H1 (cell line): ENCODE data around the gene LRPAP1. TPM values are rescaled to one million over a fixed set of nuclear protein-coding genes. Genes with fewer than 3 reads are reported as not detected.

ENCODE experiments used
- CTCF ChIA-PET: fragments of 300-600 bp; sonication (Branson Sonifier 250); formaldehyde crosslinking; loops from one replicate; lab custom pipeline; 2021; ENCODE audit not compliant: partially characterized antibody; lab: Charles Lee
- POLR2A ChIA-PET: fragments of 300-600 bp; sonication (Branson Sonifier 250); formaldehyde crosslinking; loops from one replicate; lab custom pipeline; 2021; ENCODE audit warnings: inconsistent platforms; ENCODE audit not compliant: partially characterized antibody; lab: Charles Lee
- DNase-seq, 2 experiments: peaks; one replicate each; pipeline versions ENCODE4 v3.0.0 to v3.0.0-alpha.2; 2010 to 2022; ENCODE audit warnings: low spot score in 2 of 2, low read depth in 1 of 2, mixed read lengths in 1 of 2
- FAIRE-seq: peaks from 2 replicates; lab custom pipeline; 2011; peaks lifted over from hg19 to GRCh38; lab: Jason Lieb, UNC
- H2AFZ ChIP-seq: 2 replicates; pipeline ENCODE4 v1.8.1; 2012; ENCODE audit warnings: low read length, inconsistent platforms
- H2AK5ac ChIP-seq: 2 replicates; pipeline ENCODE4 v1.6.1; 2013; ENCODE audit warnings: low read depth, low read length
- H2BK120ac ChIP-seq: replicated peaks from 2 replicates; pipeline ENCODE3; 2013; ENCODE audit warnings: low read depth, low read length, inconsistent platforms
- H2BK12ac ChIP-seq: 2 replicates; pipeline ENCODE4 v1.6.1; 2013; ENCODE audit warnings: low read depth, low read length
- H2BK15ac ChIP-seq: 2 replicates; pipeline ENCODE4 v1.6.1; 2013; ENCODE audit warnings: low read length
- H2BK20ac ChIP-seq: 2 replicates; pipeline ENCODE4 v1.6.1; 2013; ENCODE audit warnings: low read length
- H2BK5ac ChIP-seq: 2 replicates; pipeline ENCODE4 v1.6.1; 2013; ENCODE audit warnings: low read depth, low read length
- H3K14ac ChIP-seq: 2 replicates; pipeline ENCODE4 v1.6.1; 2013; ENCODE audit warnings: inconsistent platforms; ENCODE audit not compliant: insufficient read length
- H3K18ac ChIP-seq: 2 replicates; pipeline ENCODE4 v1.6.1; 2013; ENCODE audit warnings: low read length; ENCODE audit errors: extremely low read depth
- H3K23ac ChIP-seq: 2 replicates; pipeline ENCODE4 v1.6.1; 2013; ENCODE audit warnings: inconsistent platforms; ENCODE audit not compliant: insufficient read length
- H3K23me2 ChIP-seq: 2 replicates; pipeline ENCODE4 v1.6.1; 2013; ENCODE audit warnings: low read depth, low read length
- H3K27ac ChIP-seq: 2 replicates; pipeline ENCODE4 v1.6.1; 2011; ENCODE audit warnings: low read depth, low read length, inconsistent platforms
- H3K27me3 ChIP-seq, 4 experiments: replicated peaks in 1 of 4; 1 replicate in 1 of 4; 2 replicates in 3 of 4; pipeline versions ENCODE4 v1.6.1 to v1.8.1; 2011 to 2013; ENCODE audit warnings: low read length in 3 of 4, mild to moderate bottlenecking in 3 of 4, inconsistent platforms in 2 of 4, mixed read lengths in 2 of 4, moderate library complexity in 1 of 4; ENCODE audit not compliant: control insufficient read depth in 3 of 4, insufficient read depth in 3 of 4; ENCODE audit errors: extremely low read depth in 1 of 4
- H3K36me3 ChIP-seq, 4 experiments: 2 replicates each; pipeline versions ENCODE4 v1.6.1 to v1.8.1; 2011 to 2013; ENCODE audit warnings: mild to moderate bottlenecking in 4 of 4, low read length in 3 of 4, moderate library complexity in 2 of 4, control low read depth in 1 of 4, inconsistent platforms in 1 of 4; ENCODE audit not compliant: insufficient read depth in 4 of 4, control insufficient read depth in 2 of 4
- H3K4ac ChIP-seq: replicated peaks from 2 replicates; pipeline ENCODE3; 2013; ENCODE audit warnings: low read length, low read depth, mixed read lengths, inconsistent platforms; ENCODE audit not compliant: insufficient read length
- H3K4me1 ChIP-seq, 4 experiments: replicated peaks in 1 of 4; 1 replicate in 1 of 4; 2 replicates in 3 of 4; pipeline versions ENCODE4 v1.6.1 to v1.8.1; 2011 to 2013; ENCODE audit warnings: low read length in 3 of 4, inconsistent platforms in 2 of 4, mixed read lengths in 1 of 4; ENCODE audit not compliant: insufficient read depth in 4 of 4, control insufficient read depth in 3 of 4
- H3K4me2 ChIP-seq, 2 experiments: 2 replicates each; pipeline versions ENCODE4 v1.6.1 to v1.8.1; 2011 to 2013; ENCODE audit warnings: low read depth in 2 of 2, low read length in 2 of 2, control low read depth in 1 of 2, inconsistent platforms in 1 of 2, mild to moderate bottlenecking in 1 of 2; ENCODE audit not compliant: insufficient read depth in 1 of 2
- H3K4me3 ChIP-seq, 4 experiments: fragments of 200-600, 300-600 bp in 1 of 4; sonication (generic), shearing (Covaris generic), sonication (Bioruptor Twin) in 1 of 4; 2 replicates each; pipeline versions ENCODE4 v1.5.1 to v1.8.1; 2011 to 2016; ENCODE audit warnings: low read length in 4 of 4, low read depth in 3 of 4, control low read depth in 2 of 4, inconsistent platforms in 2 of 4, mild to moderate bottlenecking in 2 of 4, mixed read lengths in 1 of 4, moderate library complexity in 1 of 4; ENCODE audit not compliant: insufficient read depth in 2 of 4; ENCODE audit errors: extremely low read depth in 1 of 4
- H3K56ac ChIP-seq: replicated peaks from 2 replicates; pipeline ENCODE3; 2013; ENCODE audit warnings: low read depth, mild to moderate bottlenecking, mixed read lengths, low read length, inconsistent platforms; ENCODE audit not compliant: insufficient read length
- H3K79me1 ChIP-seq: 2 replicates; pipeline ENCODE4 v1.6.1; 2013; ENCODE audit warnings: low read depth, low read length, control low read depth
- H3K79me2 ChIP-seq, 2 experiments: 2 replicates each; pipeline versions ENCODE4 v1.6.1 to v1.8.1; 2012 to 2013; ENCODE audit warnings: low read length in 2 of 2, mild to moderate bottlenecking in 2 of 2, inconsistent platforms in 1 of 2; ENCODE audit not compliant: insufficient read depth in 2 of 2, control insufficient read depth in 1 of 2
- H3K9ac ChIP-seq, 4 experiments: replicated peaks in 1 of 4; 1 replicate in 1 of 4; 2 replicates in 3 of 4; pipeline versions ENCODE4 v1.6.1 to v1.8.1; 2011 to 2013; ENCODE audit warnings: low read depth in 3 of 4, low read length in 3 of 4, control low read depth in 2 of 4, mild to moderate bottlenecking in 2 of 4, moderate library complexity in 2 of 4, inconsistent platforms in 1 of 4; ENCODE audit errors: extremely low read depth in 1 of 4
- H3K9me3 ChIP-seq, 2 experiments: 2 replicates each; pipeline versions ENCODE4 v1.6.1 to v1.8.1; 2012 to 2013; ENCODE audit warnings: mild to moderate bottlenecking in 2 of 2, moderate library complexity in 2 of 2, control low read depth in 1 of 2, inconsistent platforms in 1 of 2, low read depth in 1 of 2, low read length in 1 of 2, mixed read lengths in 1 of 2; ENCODE audit not compliant: insufficient read depth in 2 of 2
- H4K20me1 ChIP-seq, 2 experiments: replicated peaks in 1 of 2; 2 replicates each; pipeline versions ENCODE3 to v1.8.1; 2011 to 2013; ENCODE audit warnings: inconsistent platforms in 2 of 2, low read length in 2 of 2, mild to moderate bottlenecking in 1 of 2; ENCODE audit not compliant: insufficient read depth in 2 of 2, control insufficient read depth in 1 of 2
- H4K5ac ChIP-seq: 2 replicates; pipeline ENCODE4 v1.6.1; 2013; ENCODE audit warnings: low read length, low read depth, mixed read lengths, inconsistent platforms; ENCODE audit not compliant: insufficient read length
- H4K8ac ChIP-seq: 2 replicates; pipeline ENCODE4 v1.8.0; 2013; ENCODE audit warnings: mild to moderate bottlenecking, moderate library complexity, low read length, inconsistent platforms; ENCODE audit not compliant: insufficient read depth; ENCODE audit errors: extremely low read depth
- H4K91ac ChIP-seq: replicated peaks from 2 replicates; pipeline ENCODE3; 2013; ENCODE audit warnings: low read length, mixed read lengths, inconsistent platforms; ENCODE audit not compliant: insufficient read length
- CHD1 ChIP-seq: IDR thresholded peaks from 2 replicates; pipeline ENCODE4 v1.6.1; 2012; ENCODE audit warnings: low read depth, low read length, improper control_type of control experiment
- EGR1 ChIP-seq: IDR thresholded peaks from 2 replicates; pipeline ENCODE4 v1.6.1; 2011; ENCODE audit warnings: low read depth, low read length, borderline replicate concordance
- EZH2 ChIP-seq: fragments of 200-600 bp; sonication (generic); IDR thresholded peaks from 2 replicates; pipeline ENCODE4 v1.7.1; 2012; ENCODE audit warnings: low read depth, mild to moderate bottlenecking, moderate library complexity, low read length, inconsistent platforms; ENCODE audit not compliant: severe bottlenecking
- FOSL1 ChIP-seq: IDR thresholded peaks from 2 replicates; pipeline ENCODE4 v1.6.1; 2011; ENCODE audit warnings: mild to moderate bottlenecking, low read depth, low read length, moderate library complexity; ENCODE audit not compliant: insufficient read depth
- HDAC6 ChIP-seq: IDR thresholded peaks from one replicate; pipeline ENCODE4 v1.7.1; 2012; ENCODE audit warnings: low read depth, mild to moderate bottlenecking, inconsistent platforms, low read length, moderate library complexity
- RAD21 ChIP-seq, 2 experiments: IDR thresholded peaks in 1 of 2; conservative IDR thresholded peaks in 1 of 2; 2 replicates each; pipeline ENCODE4 v1.6.1; 2011; ENCODE audit warnings: low read depth in 2 of 2, low read length in 2 of 2, improper control_type of control experiment in 1 of 2, inconsistent platforms in 1 of 2, mild to moderate bottlenecking in 1 of 2, moderate library complexity in 1 of 2
- TEAD4 ChIP-seq: IDR thresholded peaks from 2 replicates; pipeline ENCODE4 v1.6.1; 2012; ENCODE audit warnings: low read depth, low read length, inconsistent platforms, mixed read lengths
- USF2 ChIP-seq: IDR thresholded peaks from 2 replicates; pipeline ENCODE4 v1.6.1; 2011; ENCODE audit warnings: low read length, improper control_type of control experiment
- WGBS, 2 experiments: shearing (Covaris generic) in 1 of 2; methylation state at CpG; one replicate each; pipeline versions ENCODE4 v1.1.6 to v1.1.7; 2013 to 2015; ENCODE audit warnings: low lambda C conversion rate in 2 of 2, mixed read lengths in 2 of 2, inconsistent platforms in 1 of 2, low coverage in 1 of 2, missing lambda C conversion rate in 1 of 2; ENCODE audit not compliant: insufficient replicate concordance in 2 of 2, insufficient coverage in 1 of 2, insufficient read length in 1 of 2; ENCODE audit errors: extremely low coverage in 1 of 2, missing lambda C conversion rate in 1 of 2; 5-methylcytosine and 5-hydroxymethylcytosine counted together
- polyA plus RNA-seq, 7 experiments: library from polyadenylated mRNA; depleted of rRNA in 3 of 7; stranded (reverse) in 5 of 7; unstranded in 2 of 7; fragments of >200 nt in 5 of 7; fragments of 200-250 nt in 2 of 7; gene quantifications; 1 replicate in 5 of 7; 2 replicates in 1 of 7; 4 replicates in 1 of 7; pipeline versions ENCODE4 v1.2.1 to v1.2.3, GENCODE V29; 2011 to 2013; ENCODE audit warnings: missing spikeins in 2 of 7, mixed read lengths in 2 of 7
- total RNA-seq: library from RNA; stranded (reverse); fragmentation: NEBNext Ultra II Directional; extraction: Animal tissue kit (Norgen Biotek cat#: 25700); gene quantifications from 2 replicates; pipeline ENCODE4 v1.2.1, GENCODE V29; 2021
- TF ChIP-seq, protein P1 (sequence below): IDR thresholded peaks from 2 replicates; pipeline ENCODE4 v1.6.1; 2011; ENCODE audit warnings: low read depth, mild to moderate bottlenecking, low read length; ENCODE audit not compliant: insufficient read depth

The LRPAP1 gene
- total and polyA plus RNA-seq, 2 of the 8 experiments (the other 6 are each of a cell fraction or from before 2014, with no cell fraction given), result 31.1 to 101 TPM

GRCh38 chr4:3531318-3531878, 824 bp downstream of the LRPAP1 start:
- no peak for DNase-seq
- CTCF ChIA-PET, result interaction anchor here (0.9 kb wide), 1 partner anchor 182 kb away, joined by 3 read pairs; no protein-coding TSS in a partner anchor
- TF ChIP-seq EGR1 (no peak), FOSL1 (no peak), EZH2 (no peak), CHD1 (no peak), TEAD4 (no peak), USF2 (no peak), RAD21 (IDR thresholded peaks at IDR 0.05 in 1 of 2, conservative IDR thresholded peaks at IDR 0.05 in 1 of 2; ENCODE audit: low read depth in 2 of 2, low read length in 2 of 2) (no peak), HDAC6 (no peak)
- TF ChIP-seq, protein P1, sequence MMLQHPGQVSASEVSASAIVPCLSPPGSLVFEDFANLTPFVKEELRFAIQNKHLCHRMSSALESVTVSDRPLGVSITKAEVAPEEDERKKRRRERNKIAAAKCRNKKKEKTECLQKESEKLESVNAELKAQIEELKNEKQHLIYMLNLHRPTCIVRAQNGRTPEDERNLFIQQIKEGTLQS, result no peak

More at GRCh38 chr4:3531318-3531878, 824 bp downstream of the LRPAP1 start:
- no peak overlapping the region for H3K23ac ChIP-seq
- H3K4me1 ChIP-seq, result peaks cover 3 to 18% (median 12%) of the 10 kb centered on the region in 4 experiments
- H2BK20ac ChIP-seq, result no peak overlapping the region
- peaks cover 24 to 43% of the 10 kb centered on the region in 2 experiments for H4K20me1 ChIP-seq
- H2BK12ac ChIP-seq, result no peak overlapping the region
- H3K9me3 ChIP-seq, result no peaks in the 10 kb centered on the region
- peak overlapping the region; percentile 92 to 96 for H3K4me2 ChIP-seq
- H2AFZ ChIP-seq, result no peak overlapping the region
- peak overlapping the region; percentile 67 to 88 (median 83) for H3K4me3 ChIP-seq
- peaks cover 1 to 18% (median 13%) of the 10 kb centered on the region in 4 experiments; a peak in 5 of 7 replicates for H3K27me3 ChIP-seq
- FAIRE-seq, result no peak
- H2AK5ac ChIP-seq, result no peak overlapping the region
- no peak overlapping the region for H3K56ac ChIP-seq
- POLR2A ChIA-PET, result interaction anchor here (1.1 to 2.1 kb wide), 4 partner anchors 9 to 26 kb away, joined by 3 to 9 read pairs (median 4); no protein-coding TSS in a partner anchor
- no peak overlapping the region for H3K14ac ChIP-seq
- H2BK120ac ChIP-seq, result no peak overlapping the region
- H4K5ac ChIP-seq, result no peak overlapping the region
- H3K23me2 ChIP-seq, result peaks cover 12% of the 10 kb centered on the region
- H3K9ac ChIP-seq, result peak overlapping the region in 3 of 4 experiments; percentile 42 to 77 (median 69); a peak in 5 of 7 replicates
- H2BK5ac ChIP-seq, result no peak overlapping the region
- no peak overlapping the region for H4K91ac ChIP-seq
- no peak overlapping the region for H2BK15ac ChIP-seq
- H3K27ac ChIP-seq, result no peak overlapping the region
- peaks cover 0 to 4% (median 1%) of the 10 kb centered on the region in 4 experiments; a peak in 1 of 8 replicates for H3K36me3 ChIP-seq
- H3K79me2 ChIP-seq, result peaks cover 0 to 35% of the 10 kb centered on the region in 2 experiments; a peak in 1 of 4 replicates
- H3K18ac ChIP-seq, result no peak overlapping the region
- no peak overlapping the region for H4K8ac ChIP-seq
- whole genome bisulfite sequencing, 2 experiments, result 37% methylated on average over 17 of the region's 17 CpGs; no CpG with 5 or more reads in 1 of the 2 experiments
- H3K4ac ChIP-seq, result no peak overlapping the region
- peaks cover 16% of the 10 kb centered on the region for H3K79me1 ChIP-seq
